ENCODE results near the gene CPNE5.
A peak's percentile ranks its signal among the peaks of the same experiment; 100 is the strongest.
"Not testable (repeated sequence)": the region's sequence is repeated elsewhere in the genome, so short reads cannot be mapped to it uniquely, and the experiment has no call there.

Gene CPNE5

GRCh38 chr6:36724514-36725390 lies 114.5 kb downstream of the CPNE5 start:
- no peak overlapping the region for H3K4me3 ChIP-seq (ENCODE audit: low read depth, low read length)
- in situ Hi-C loops (cut with HindIII; ENCODE audit: low sequenced_read_pairs), result no loop called here
- TF ChIP-seq, protein P1, sequence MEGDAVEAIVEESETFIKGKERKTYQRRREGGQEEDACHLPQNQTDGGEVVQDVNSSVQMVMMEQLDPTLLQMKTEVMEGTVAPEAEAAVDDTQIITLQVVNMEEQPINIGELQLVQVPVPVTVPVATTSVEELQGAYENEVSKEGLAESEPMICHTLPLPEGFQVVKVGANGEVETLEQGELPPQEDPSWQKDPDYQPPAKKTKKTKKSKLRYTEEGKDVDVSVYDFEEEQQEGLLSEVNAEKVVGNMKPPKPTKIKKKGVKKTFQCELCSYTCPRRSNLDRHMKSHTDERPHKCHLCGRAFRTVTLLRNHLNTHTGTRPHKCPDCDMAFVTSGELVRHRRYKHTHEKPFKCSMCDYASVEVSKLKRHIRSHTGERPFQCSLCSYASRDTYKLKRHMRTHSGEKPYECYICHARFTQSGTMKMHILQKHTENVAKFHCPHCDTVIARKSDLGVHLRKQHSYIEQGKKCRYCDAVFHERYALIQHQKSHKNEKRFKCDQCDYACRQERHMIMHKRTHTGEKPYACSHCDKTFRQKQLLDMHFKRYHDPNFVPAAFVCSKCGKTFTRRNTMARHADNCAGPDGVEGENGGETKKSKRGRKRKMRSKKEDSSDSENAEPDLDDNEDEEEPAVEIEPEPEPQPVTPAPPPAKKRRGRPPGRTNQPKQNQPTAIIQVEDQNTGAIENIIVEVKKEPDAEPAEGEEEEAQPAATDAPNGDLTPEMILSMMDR (IDR thresholded peaks at IDR 0.05; ENCODE audit: low read depth, low read length), result peak; percentile 66
- peak; percentile 63 for DNase-seq (ENCODE audit: low read depth, low spot score)

DNA sequence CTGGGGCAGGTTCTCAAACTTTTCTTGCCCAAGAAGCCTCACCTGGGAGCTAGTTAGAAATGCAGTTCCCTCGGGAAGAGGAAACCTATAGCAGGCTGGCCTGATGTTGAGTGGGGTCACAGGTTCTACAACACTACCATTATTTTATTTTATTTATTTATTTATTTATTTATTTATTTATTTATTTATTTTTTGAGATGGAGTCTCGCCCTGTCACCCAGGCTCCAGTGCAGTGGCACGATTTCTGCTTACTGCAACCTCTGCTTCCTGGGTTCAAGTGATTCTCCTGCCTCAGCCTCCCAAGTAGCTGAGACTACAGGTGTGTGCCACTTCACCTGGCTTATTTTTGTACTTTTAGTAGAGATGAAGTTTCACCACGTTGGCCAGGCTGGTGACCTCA lies 115.3 kb downstream of the CPNE5 start:
- DNase-seq (ENCODE audit: low read depth, low spot score); H3K4me3 ChIP-seq (ENCODE audit: low read depth, low read length); in situ Hi-C loops (cut with HindIII; ENCODE audit: low sequenced_read_pairs): not testable (repeated sequence)

GRCh38 chr6:36722879-36723278 lies 116.4 kb downstream of the CPNE5 start:
- DNase-seq (ENCODE audit: low read depth, low spot score), result no peak
- TF ChIP-seq, protein P1 (IDR thresholded peaks at IDR 0.05; ENCODE audit: low read depth, low read length), result no peak
- in situ Hi-C loops (cut with HindIII; ENCODE audit: low sequenced_read_pairs), result no loop called here

GRCh38 chr6:36722365-36722764 lies 116.9 kb downstream of the CPNE5 start:
- in situ Hi-C loops (cut with HindIII; ENCODE audit: low sequenced_read_pairs), result no loop called here
- TF ChIP-seq, protein P1 (IDR thresholded peaks at IDR 0.05; ENCODE audit: low read depth, low read length), result no peak
- DNase-seq (ENCODE audit: low read depth, low spot score), result no peak
- H3K4me3 ChIP-seq (ENCODE audit: low read depth, low read length), result no peak overlapping the region

More at GRCh38 chr6:36722879-36723278, 116.4 kb downstream of the CPNE5 start:
- no peak overlapping the region for H3K4me3 ChIP-seq (ENCODE audit: low read depth, low read length)

DNA sequence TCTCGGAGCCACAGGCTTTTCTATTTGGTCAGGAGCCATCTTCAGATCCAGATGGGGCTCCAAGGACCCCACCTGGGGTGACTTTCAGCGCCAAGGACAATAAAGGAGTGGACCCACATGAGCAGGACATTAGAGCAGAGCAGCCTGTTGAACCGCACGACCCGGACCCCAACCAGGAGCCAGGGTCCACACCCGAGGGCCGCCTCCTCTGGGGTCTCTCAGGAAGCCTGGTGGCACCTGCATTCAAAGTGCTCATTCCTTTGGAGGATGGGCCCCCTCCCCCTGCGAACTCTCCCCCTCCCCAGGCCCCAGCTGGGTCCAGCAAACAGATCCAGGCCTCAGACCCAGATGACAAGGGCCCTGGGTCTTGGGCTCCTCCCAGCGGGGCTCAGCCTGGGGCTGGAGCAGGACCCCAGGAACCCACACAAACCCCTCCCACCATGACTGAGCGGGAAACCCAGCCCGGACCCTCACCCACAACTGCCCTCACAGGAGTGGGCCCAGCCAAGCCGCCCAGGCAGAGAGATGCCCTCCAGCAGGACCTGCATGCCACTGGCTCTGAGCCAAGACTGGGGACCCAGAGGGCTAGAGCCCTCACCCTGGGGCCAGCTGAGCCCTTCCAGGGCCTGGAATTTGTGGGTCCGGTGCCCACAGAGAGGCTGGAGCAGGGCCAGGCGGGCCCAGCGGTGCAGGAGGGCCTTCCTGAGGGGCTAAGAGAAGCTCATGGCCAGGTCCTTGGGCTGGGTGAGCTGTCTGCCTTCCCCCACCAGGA lies 117.7 kb downstream of the CPNE5 start:
- in situ Hi-C loops (cut with HindIII; ENCODE audit: low sequenced_read_pairs), result no loop called here
- no peak for DNase-seq (ENCODE audit: low read depth, low spot score)
- H3K4me3 ChIP-seq (ENCODE audit: low read depth, low read length), result no peak overlapping the region
- TF ChIP-seq, protein P1 (IDR thresholded peaks at IDR 0.05; ENCODE audit: low read depth, low read length), result no peak

DNA sequence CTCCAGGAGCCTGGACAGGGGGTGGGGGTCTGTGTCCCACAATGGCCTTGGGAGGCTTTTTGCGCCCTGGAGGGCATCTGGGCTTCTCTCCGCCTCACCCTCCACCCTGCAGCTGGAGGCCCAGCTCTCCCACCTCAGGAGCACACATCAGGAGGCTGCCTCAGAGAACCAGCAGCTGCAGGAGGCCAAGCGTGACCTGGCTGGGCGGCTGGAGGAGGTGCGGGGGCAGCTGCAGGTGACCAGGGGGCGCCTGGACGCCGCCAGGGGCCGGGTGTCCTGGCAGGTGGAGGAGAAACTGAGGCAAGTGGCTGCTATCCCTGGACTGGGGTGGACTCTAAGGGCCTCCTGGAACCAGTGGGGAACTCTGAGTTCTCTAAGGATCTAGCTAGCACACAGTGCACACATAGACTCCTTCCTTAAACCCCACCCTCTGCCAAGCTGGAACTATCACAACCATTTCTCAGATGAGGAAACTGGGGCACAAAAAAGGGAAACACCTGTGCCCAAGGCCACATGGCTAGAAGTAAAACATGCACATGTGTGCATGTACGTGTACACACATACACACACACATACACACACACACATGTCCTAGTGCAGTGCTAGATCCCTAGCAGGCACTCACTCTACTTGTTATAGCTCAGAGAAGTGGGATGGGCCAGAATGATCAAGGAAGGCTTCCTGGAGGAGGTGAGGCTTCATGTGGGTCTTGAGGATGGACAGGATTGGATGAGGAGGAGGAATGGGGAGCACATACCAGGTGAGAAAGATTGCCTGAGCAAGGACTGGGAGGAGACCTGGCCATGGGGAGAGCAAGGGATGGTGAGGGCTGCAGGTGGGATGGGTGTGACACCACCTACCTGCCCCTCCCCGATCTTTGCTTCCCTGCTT lies 118.7 kb downstream of the CPNE5 start:
- no peak for DNase-seq (ENCODE audit: low read depth, low spot score)
- no peak overlapping the region for H3K4me3 ChIP-seq (ENCODE audit: low read depth, low read length)
- TF ChIP-seq, protein P1 (IDR thresholded peaks at IDR 0.05; ENCODE audit: low read depth, low read length), result no peak
- in situ Hi-C loops (cut with HindIII; ENCODE audit: low sequenced_read_pairs), result no loop called here
